ENCODE measurements around the gene KLRC2. TPM values are rescaled to one million over a fixed set of nuclear protein-coding genes. Genes with fewer than 3 reads are reported as not detected.
"Not testable (repeated sequence)": the region's sequence is repeated elsewhere in the genome, so short reads cannot be mapped to it uniquely, and the experiment has no call there.

The KLRC2 gene
- total and polyA plus RNA-seq, 8 donors, result 0.26 to 0.56 (median 0.34) TPM; not detected in 5

GRCh38 chr12:10456856-10457255 lies 21.0 kb upstream of the KLRC2 start:
- H3K27ac ChIP-seq, result no peak overlapping the region
- FAIRE-seq (no peak), ATAC-seq (no peak), DNase-seq (no peak)
- H3K4me1 ChIP-seq, result no peaks in the 10 kb centered on the region
- 74 to 84% methylated on average over 2 of the region's 2 CpGs for WGBS, 2 donors
- no peak for TF ChIP-seq CTCF (IDR thresholded peaks at IDR 0.05)
- H3K27me3 ChIP-seq, result no peaks in the 10 kb centered on the region
- H3K4me3 ChIP-seq, result no peak overlapping the region
- intact Hi-C loops (cut with DNase I), result no loop called here
- no peaks in the 10 kb centered on the region for H3K36me3 ChIP-seq
- H3K9me3 ChIP-seq, result no peaks in the 10 kb centered on the region

- 55 to 76% methylated on average over 1 of the region's 1 CpG for WGBS, 2 donors
- ATAC-seq, result no peak
- intact Hi-C loops (cut with DNase I), result no loop called here
Measured at GRCh38 chr12:10455766-10456165, 20.0 kb upstream of the KLRC2 start.

GRCh38 chr12:10454531-10454930 lies 18.7 kb upstream of the KLRC2 start:
- Histone ChIP-seq H3K36me3 (no peaks in the 10 kb centered on the region), H3K27ac (no peak overlapping the region), H3K9me3 (no peaks in the 10 kb centered on the region), H3K4me1 (no peaks in the 10 kb centered on the region), H3K27me3 (no peaks in the 10 kb centered on the region), H3K4me3 (no peak overlapping the region)
- intact Hi-C loops (cut with DNase I), result no loop called here
- no peak for ATAC-seq
- FAIRE-seq, result no peak
- no peak for DNase-seq
- WGBS, 2 donors, result 24 to 38% methylated on average over 1 of the region's 1 CpG
- TF ChIP-seq CTCF (IDR thresholded peaks at IDR 0.05), result no peak

More at GRCh38 chr12:10455766-10456165, 20.0 kb upstream of the KLRC2 start:
- FAIRE-seq, result no peak
- no peak for DNase-seq
- Histone ChIP-seq H3K9me3 (no peaks in the 10 kb centered on the region), H3K27ac (no peak overlapping the region), H3K4me3 (no peak overlapping the region), H3K27me3 (no peaks in the 10 kb centered on the region), H3K4me1 (no peaks in the 10 kb centered on the region), H3K36me3 (no peaks in the 10 kb centered on the region)
- TF ChIP-seq CTCF (IDR thresholded peaks at IDR 0.05), result no peak

- Histone ChIP-seq H3K4me1 (no peaks in the 10 kb centered on the region), H3K4me3 (no peak within 1 kb of the TSS), H3K27me3 (no peaks in the 10 kb centered on the region), H3K27ac (no peak within 1 kb of the TSS), H3K9me3 (no peaks in the 10 kb centered on the region), H3K36me3 (no peaks in the 10 kb centered on the region)
- no peak for TF ChIP-seq CTCF (IDR thresholded peaks at IDR 0.05)
- ATAC-seq (no peak), FAIRE-seq (no peak), DNase-seq (no peak)
- intact Hi-C loops (cut with DNase I), result no loop called here
- WGBS, 2 donors, result 44 to 53% methylated on average over 2 of the region's 2 CpGs
Measured at GRCh38 chr12:10453156-10453555, 17.3 kb upstream of the KLRC2 start, which contains the start of gene KLRC1. Gene KLRC1, minus strand, starts transcription at chr12:10453377. Its CDS starts 2,221 bp downstream, at chr12:10451156.

GRCh38 chr12:10448236-10448635 lies 12.4 kb upstream of the KLRC2 start:
- intact Hi-C loops (cut with DNase I), result no loop called here
- no peak overlapping the region for H3K27ac ChIP-seq
- H3K4me1 ChIP-seq, result no peaks in the 10 kb centered on the region
- DNase-seq (no peak), ATAC-seq (no peak), FAIRE-seq (no peak)
- TF ChIP-seq CTCF (IDR thresholded peaks at IDR 0.05), result no peak
- WGBS, 2 donors, result 75 to 94% methylated on average over 4 of the region's 4 CpGs
- no peaks in the 10 kb centered on the region for H3K27me3 ChIP-seq
- no peaks in the 10 kb centered on the region for H3K9me3 ChIP-seq
- H3K36me3 ChIP-seq, result no peaks in the 10 kb centered on the region
- no peak overlapping the region for H3K4me3 ChIP-seq

GRCh38 chr12:10446052-10446451 lies 10.2 kb upstream of the KLRC2 start:
- intact Hi-C loops (cut with DNase I); FAIRE-seq: not testable (repeated sequence)

GRCh38 chr12:10441144-10441543 lies 5.3 kb upstream of the KLRC2 start:
- H3K4me1 ChIP-seq; FAIRE-seq; H3K27me3 ChIP-seq; intact Hi-C loops (cut with DNase I); H3K4me3 ChIP-seq; ATAC-seq; H3K36me3 ChIP-seq; DNase-seq; H3K9me3 ChIP-seq; H3K27ac ChIP-seq: not testable (repeated sequence)
- 73 to 88% methylated on average over 8 of the region's 8 CpGs for WGBS, 2 donors

More at GRCh38 chr12:10446052-10446451, 10.2 kb upstream of the KLRC2 start:
- not testable (repeated sequence) for H3K27ac ChIP-seq, H3K36me3 ChIP-seq, H3K4me1 ChIP-seq, H3K4me3 ChIP-seq, H3K9me3 ChIP-seq, H3K27me3 ChIP-seq, DNase-seq, ATAC-seq
- 72 to 80% methylated on average over 5 of the region's 5 CpGs for WGBS, 2 donors

GRCh38 chr12:10439608-10440274 lies 3.9 kb upstream of the KLRC2 start:
- H3K27ac ChIP-seq; DNase-seq; ATAC-seq; H3K9me3 ChIP-seq; H3K4me3 ChIP-seq; H3K4me1 ChIP-seq; H3K27me3 ChIP-seq; intact Hi-C loops (cut with DNase I); H3K36me3 ChIP-seq; FAIRE-seq: not testable (repeated sequence)
- WGBS, 2 donors, result 39 to 56% methylated on average over 2 of the region's 2 CpGs

All from pancreas (tissue), 10 donors.